CD14-positive monocyte (primary cell): ENCODE data around the gene SPIRE1. TPM values are rescaled to one million over a fixed set of nuclear protein-coding genes. Genes with fewer than 3 reads are reported as not detected.
A peak's percentile ranks its signal among the peaks of the same experiment; 100 is the strongest.

Experiments
- DNase-seq, 3 donors: peaks; one replicate each; pipeline ENCODE4 v3.0.0-alpha.2; 2011 to 2022
- H2AFZ ChIP-seq: 2 replicates; pipeline ENCODE4 v1.6.0; 2012; ENCODE audit warnings: mild to moderate bottlenecking, low read depth, low read length, inconsistent platforms; ENCODE audit not compliant: insufficient read depth, poor library complexity, severe bottlenecking
- H3K27ac ChIP-seq, 2 donors: 1 replicate in 1 of 2; 2 replicates in 1 of 2; pipeline ENCODE4 v1.5.1; 2012 to 2013; ENCODE audit warnings: low read length in 2 of 2, control low read depth in 1 of 2, inconsistent platforms in 1 of 2, low read depth in 1 of 2, mild to moderate bottlenecking in 1 of 2
- H3K27me3 ChIP-seq, 2 donors: one replicate each; pipeline versions ENCODE4 v1.6.0 to v1.6.1; 2011 to 2013; ENCODE audit warnings: low read length in 2 of 2; ENCODE audit not compliant: control insufficient read depth in 2 of 2, insufficient read depth in 2 of 2
- H3K36me3 ChIP-seq, 2 donors: replicated peaks in 1 of 2; 1 replicate in 1 of 2; 2 replicates in 1 of 2; pipeline versions ENCODE4 v1.5.1 to v1.6.1; 2012 to 2013; ENCODE audit warnings: low read length in 2 of 2, control low read depth in 1 of 2, inconsistent platforms in 1 of 2, mild to moderate bottlenecking in 1 of 2; ENCODE audit not compliant: insufficient read depth in 2 of 2, control insufficient read depth in 1 of 2
- H3K4me1 ChIP-seq, 2 donors: 1 replicate in 1 of 2; 2 replicates in 1 of 2; pipeline versions ENCODE4 v1.5.1 to v1.6.1; 2012 to 2013; ENCODE audit warnings: low read length in 2 of 2, control low read depth in 1 of 2, inconsistent platforms in 1 of 2, mild to moderate bottlenecking in 1 of 2, moderate library complexity in 1 of 2; ENCODE audit not compliant: insufficient read depth in 2 of 2, control insufficient read depth in 1 of 2
- H3K4me2 ChIP-seq: replicated peaks from 2 replicates; pipeline ENCODE3; 2012; ENCODE audit warnings: low read length, moderate library complexity, mild to moderate bottlenecking; ENCODE audit not compliant: poor library complexity, severe bottlenecking; ENCODE audit errors: extremely low read depth
- H3K4me3 ChIP-seq, 3 experiments: fragments of 200-600 bp in 1 of 3; sonication (generic) in 1 of 3; replicated peaks in 1 of 3; 1 replicate in 2 of 3; 2 replicates in 1 of 3; pipeline ENCODE4 v1.5.1; 2011 to 2013; ENCODE audit warnings: low read length in 3 of 3, mild to moderate bottlenecking in 3 of 3, control low read depth in 2 of 3, low read depth in 2 of 3, inconsistent platforms in 1 of 3, moderate library complexity in 1 of 3
- H3K79me2 ChIP-seq: 2 replicates; pipeline ENCODE4 v1.6.0; 2012; ENCODE audit warnings: mild to moderate bottlenecking, control low read depth, inconsistent platforms, low read length, moderate library complexity; ENCODE audit not compliant: insufficient read depth
- H3K9ac ChIP-seq: 2 replicates; pipeline ENCODE4 v1.6.0; 2017; ENCODE audit warnings: low read length, mild to moderate bottlenecking; ENCODE audit not compliant: insufficient read depth, poor library complexity, severe bottlenecking
- H3K9me3 ChIP-seq, 2 donors: replicated peaks in 1 of 2; 1 replicate in 1 of 2; 2 replicates in 1 of 2; pipeline versions ENCODE4 v1.5.1 to v1.6.1; 2012 to 2013; ENCODE audit warnings: low read length in 2 of 2, control low read depth in 1 of 2; ENCODE audit not compliant: control insufficient read depth in 1 of 2, insufficient read depth in 1 of 2
- H4K20me1 ChIP-seq: 2 replicates; pipeline ENCODE4 v1.6.0; 2012; ENCODE audit warnings: mild to moderate bottlenecking, low read length, control low read depth, moderate library complexity; ENCODE audit not compliant: insufficient read depth
- H3K27ac Mint-ChIP-seq, 7 donors: one replicate each; pipeline ENCODE4 v1.8.0; 2020; ENCODE audit warnings: mild to moderate bottlenecking in 7 of 7, mixed read lengths in 7 of 7, moderate library complexity in 6 of 7, inconsistent platforms in 2 of 7
- H3K27me3 Mint-ChIP-seq, 3 donors: one replicate each; pipeline ENCODE4 v1.8.0; 2021 to 2022; ENCODE audit warnings: low read depth in 3 of 3, mild to moderate bottlenecking in 3 of 3, mixed read lengths in 3 of 3, moderate library complexity in 3 of 3, inconsistent platforms in 1 of 3
- H3K36me3 Mint-ChIP-seq, 2 donors: one replicate each; pipeline ENCODE4 v1.8.0; 2020; ENCODE audit warnings: mixed read lengths in 2 of 2, inconsistent platforms in 1 of 2, mild to moderate bottlenecking in 1 of 2
- H3K4me1 Mint-ChIP-seq: one replicate; pipeline ENCODE4 v1.8.0; 2020; ENCODE audit warnings: mild to moderate bottlenecking, mixed read lengths
- H3K4me3 Mint-ChIP-seq, 2 donors: one replicate each; pipeline ENCODE4 v1.8.0; 2020; ENCODE audit warnings: mild to moderate bottlenecking in 2 of 2, mixed read lengths in 2 of 2, moderate library complexity in 1 of 2
- H3K9me3 Mint-ChIP-seq, 7 donors: one replicate each; pipeline ENCODE4 v1.8.0; 2020 to 2022; ENCODE audit warnings: mixed read lengths in 7 of 7, mild to moderate bottlenecking in 6 of 7, moderate library complexity in 6 of 7, inconsistent platforms in 2 of 7
- WGBS: methylation state at CpG from one replicate; pipeline ENCODE4 v1.1.5; 2013; ENCODE audit warnings: missing lambda C conversion rate; ENCODE audit not compliant: insufficient coverage; 5-methylcytosine and 5-hydroxymethylcytosine counted together
- intact Hi-C, 2 donors: fragments of 100-400 bp; cut with micrococcal nuclease; formaldehyde crosslinking; loops; one replicate each; pipeline versions ENCODE4 v1.15.0 to v1.15.1; 2023
- polyA plus RNA-seq, 3 donors: library from polyadenylated mRNA; depleted of rRNA in 1 of 3; unstranded in 2 of 3; stranded (reverse) in 1 of 3; fragments of 300-500 nt in 2 of 3; fragments of >200 nt in 1 of 3; fragmentation: Illumina TruSeq in 2 of 3; gene quantifications; 1 replicate in 2 of 3; 2 replicates in 1 of 3; pipeline ENCODE4 v1.2.3, GENCODE V29; 2012 to 2021
- small RNA-seq: library from RNA; depleted of rRNA; stranded (forward); fragments of <200 nt; gene quantifications from one replicate; pipeline ENCODE3, GENCODE V24; 2012; ENCODE audit warnings: low read depth; ENCODE audit not compliant: insufficient read length
- TF ChIP-seq, protein P1 (sequence below): fragments of 200-600 bp; IDR thresholded peaks from one replicate; pipeline ENCODE4 v1.8.0; 2022; ENCODE audit warnings: antibody characterized with exemption, mild to moderate bottlenecking

SPIRE1 gene
- polyA plus RNA-seq, 3 donors = 1.7 to 1.9 (median 1.8) TPM

DNA sequence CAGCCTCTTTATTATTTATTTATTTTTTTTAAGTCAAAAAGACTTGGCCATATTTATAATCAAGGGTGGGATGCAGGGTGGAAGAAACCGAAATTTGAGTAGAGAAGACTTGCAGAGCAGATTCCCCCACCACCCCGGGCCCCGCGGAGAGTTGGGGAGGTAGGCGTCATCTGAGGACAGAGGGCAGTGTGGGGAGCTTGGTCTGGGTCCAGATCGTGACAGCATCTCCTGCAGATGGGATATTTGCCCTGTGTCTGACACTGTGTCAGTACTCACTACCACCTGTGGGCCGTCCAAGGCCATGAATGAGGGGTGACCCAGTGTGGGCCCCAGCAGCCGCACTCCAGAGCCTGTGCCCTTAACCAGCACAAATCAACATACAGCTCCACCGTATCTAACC, 260.7 kb downstream of the SPIRE1 start:
- H3K9me3 Mint-ChIP-seq = no peaks in the 10 kb centered on the region
- H2AFZ ChIP-seq = no peak overlapping the region
- DNase-seq = no peak
- H3K4me2 ChIP-seq = no peak overlapping the region
- no peak overlapping the region for H3K4me3 ChIP-seq
- no peak overlapping the region for H3K4me3 Mint-ChIP-seq
- intact Hi-C loops = no loop called here
- H4K20me1 ChIP-seq = no peaks in the 10 kb centered on the region
- H3K4me1 Mint-ChIP-seq = peaks cover 4% of the 10 kb centered on the region
- no peaks in the 10 kb centered on the region for H3K79me2 ChIP-seq
- H3K36me3 ChIP-seq = no peaks in the 10 kb centered on the region
- peaks cover 1 to 6% (median 4%) of the 10 kb centered on the region in 3 donors for H3K27me3 Mint-ChIP-seq
- no peaks in the 10 kb centered on the region for H3K9me3 ChIP-seq
- TF ChIP-seq, protein P1, sequence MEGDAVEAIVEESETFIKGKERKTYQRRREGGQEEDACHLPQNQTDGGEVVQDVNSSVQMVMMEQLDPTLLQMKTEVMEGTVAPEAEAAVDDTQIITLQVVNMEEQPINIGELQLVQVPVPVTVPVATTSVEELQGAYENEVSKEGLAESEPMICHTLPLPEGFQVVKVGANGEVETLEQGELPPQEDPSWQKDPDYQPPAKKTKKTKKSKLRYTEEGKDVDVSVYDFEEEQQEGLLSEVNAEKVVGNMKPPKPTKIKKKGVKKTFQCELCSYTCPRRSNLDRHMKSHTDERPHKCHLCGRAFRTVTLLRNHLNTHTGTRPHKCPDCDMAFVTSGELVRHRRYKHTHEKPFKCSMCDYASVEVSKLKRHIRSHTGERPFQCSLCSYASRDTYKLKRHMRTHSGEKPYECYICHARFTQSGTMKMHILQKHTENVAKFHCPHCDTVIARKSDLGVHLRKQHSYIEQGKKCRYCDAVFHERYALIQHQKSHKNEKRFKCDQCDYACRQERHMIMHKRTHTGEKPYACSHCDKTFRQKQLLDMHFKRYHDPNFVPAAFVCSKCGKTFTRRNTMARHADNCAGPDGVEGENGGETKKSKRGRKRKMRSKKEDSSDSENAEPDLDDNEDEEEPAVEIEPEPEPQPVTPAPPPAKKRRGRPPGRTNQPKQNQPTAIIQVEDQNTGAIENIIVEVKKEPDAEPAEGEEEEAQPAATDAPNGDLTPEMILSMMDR = no peak
- no peaks in the 10 kb centered on the region for H3K27me3 ChIP-seq
- no peaks in the 10 kb centered on the region for H3K36me3 Mint-ChIP-seq
- no peak overlapping the region for H3K27ac ChIP-seq
- peak overlapping the region in 1 of 7 donors; percentile 41 for H3K27ac Mint-ChIP-seq
- 90% methylated on average over 3 of the region's 9 CpGs for WGBS
- H3K4me1 ChIP-seq = no peaks in the 10 kb centered on the region
- H3K9ac ChIP-seq = no peak overlapping the region

Small RNAs within 50 kb of the gene (small RNA-seq; reads per million reads assigned to genes)
- gene RNU7-129P = not detected

Other genes with a start within 250 kb of the SPIRE1 start
- 1 to 10 TPM; 2.7 to 3.4 (median 3.0) TPM for gene CEP76, start 44.6 kb upstream of the SPIRE1 start, polyA plus RNA-seq
- gene PSMG2, start 44.9 kb upstream of the SPIRE1 start, polyA plus RNA-seq = 100 to 1,000 TPM in 2 of 3 donors, 10 to 100 TPM in 1; 37.1 to 143 (median 118) TPM
- 100 to 1,000 TPM in 1 of 3 donors, 10 to 100 TPM in 2; 55.6 to 108 (median 78.4) TPM for gene PTPN2, start 226.1 kb upstream of the SPIRE1 start, polyA plus RNA-seq